ENCODE data around the gene SNX33.
"Not testable (repeated sequence)": the region's sequence is repeated elsewhere in the genome, so short reads cannot be mapped to it uniquely, and the experiment has no call there.

SNX33 gene

DNA sequence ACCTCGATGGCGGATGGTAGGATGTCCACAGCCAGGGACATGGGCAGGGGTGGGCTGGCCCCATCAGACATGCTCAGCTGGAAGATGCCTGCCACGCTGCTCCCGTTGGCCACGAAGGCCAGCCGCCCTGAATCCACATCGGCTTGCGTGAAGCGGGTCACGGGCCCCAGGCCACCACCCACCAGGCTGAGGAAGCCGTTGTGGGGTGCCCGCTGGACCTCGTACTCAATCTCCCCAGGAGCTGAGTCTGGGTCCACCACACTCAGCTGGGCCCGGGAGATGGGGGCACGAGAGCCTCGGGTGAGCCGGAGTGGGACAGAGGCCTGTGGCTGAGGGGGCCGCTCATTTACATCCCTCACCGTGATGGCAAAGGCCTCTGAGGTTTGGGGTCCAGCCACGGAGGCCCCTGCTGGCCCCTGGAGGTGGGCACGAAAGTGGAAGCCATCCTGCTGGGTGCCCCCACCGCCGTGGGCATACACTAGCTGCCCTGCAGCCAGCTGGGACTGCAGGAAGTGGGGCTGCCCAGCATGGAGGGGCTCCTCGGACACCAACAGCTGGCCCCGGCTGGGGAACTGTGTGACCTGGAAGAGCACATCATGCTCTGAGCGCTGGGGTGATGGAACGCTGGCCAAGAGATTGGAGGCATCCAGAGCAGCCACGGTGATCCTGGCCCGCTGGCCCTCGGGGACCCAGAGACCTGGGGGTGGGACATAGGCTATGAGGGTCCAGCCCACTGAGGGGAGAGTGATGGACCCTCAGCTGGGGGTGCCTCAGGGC, 29.2 kb downstream of the SNX33 start:
- TF ChIP-seq, protein P1, sequence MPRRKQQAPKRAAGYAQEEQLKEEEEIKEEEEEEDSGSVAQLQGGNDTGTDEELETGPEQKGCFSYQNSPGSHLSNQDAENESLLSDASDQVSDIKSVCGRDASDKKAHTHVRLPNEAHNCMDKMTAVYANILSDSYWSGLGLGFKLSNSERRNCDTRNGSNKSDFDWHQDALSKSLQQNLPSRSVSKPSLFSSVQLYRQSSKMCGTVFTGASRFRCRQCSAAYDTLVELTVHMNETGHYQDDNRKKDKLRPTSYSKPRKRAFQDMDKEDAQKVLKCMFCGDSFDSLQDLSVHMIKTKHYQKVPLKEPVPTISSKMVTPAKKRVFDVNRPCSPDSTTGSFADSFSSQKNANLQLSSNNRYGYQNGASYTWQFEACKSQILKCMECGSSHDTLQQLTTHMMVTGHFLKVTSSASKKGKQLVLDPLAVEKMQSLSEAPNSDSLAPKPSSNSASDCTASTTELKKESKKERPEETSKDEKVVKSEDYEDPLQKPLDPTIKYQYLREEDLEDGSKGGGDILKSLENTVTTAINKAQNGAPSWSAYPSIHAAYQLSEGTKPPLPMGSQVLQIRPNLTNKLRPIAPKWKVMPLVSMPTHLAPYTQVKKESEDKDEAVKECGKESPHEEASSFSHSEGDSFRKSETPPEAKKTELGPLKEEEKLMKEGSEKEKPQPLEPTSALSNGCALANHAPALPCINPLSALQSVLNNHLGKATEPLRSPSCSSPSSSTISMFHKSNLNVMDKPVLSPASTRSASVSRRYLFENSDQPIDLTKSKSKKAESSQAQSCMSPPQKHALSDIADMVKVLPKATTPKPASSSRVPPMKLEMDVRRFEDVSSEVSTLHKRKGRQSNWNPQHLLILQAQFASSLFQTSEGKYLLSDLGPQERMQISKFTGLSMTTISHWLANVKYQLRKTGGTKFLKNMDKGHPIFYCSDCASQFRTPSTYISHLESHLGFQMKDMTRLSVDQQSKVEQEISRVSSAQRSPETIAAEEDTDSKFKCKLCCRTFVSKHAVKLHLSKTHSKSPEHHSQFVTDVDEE (CRISPR knock-in tag; IDR thresholded peaks at IDR 0.05): no peak
- TF ChIP-seq ESRRG (CRISPR knock-in tag; IDR thresholded peaks at IDR 0.05) (no peak), ZC3H10 (CRISPR knock-in tag; IDR thresholded peaks at IDR 0.05) (no peak), GLIS3 (CRISPR knock-in tag; IDR thresholded peaks at IDR 0.05) (no peak), ZNF565 (CRISPR knock-in tag; conservative IDR thresholded peaks at IDR 0.05; ENCODE audit: low read depth) (no peak), BACH2 (CRISPR knock-in tag; IDR thresholded peaks at IDR 0.05; ENCODE audit: borderline replicate concordance) (no peak)
- ATAC-seq: no peak

DNA sequence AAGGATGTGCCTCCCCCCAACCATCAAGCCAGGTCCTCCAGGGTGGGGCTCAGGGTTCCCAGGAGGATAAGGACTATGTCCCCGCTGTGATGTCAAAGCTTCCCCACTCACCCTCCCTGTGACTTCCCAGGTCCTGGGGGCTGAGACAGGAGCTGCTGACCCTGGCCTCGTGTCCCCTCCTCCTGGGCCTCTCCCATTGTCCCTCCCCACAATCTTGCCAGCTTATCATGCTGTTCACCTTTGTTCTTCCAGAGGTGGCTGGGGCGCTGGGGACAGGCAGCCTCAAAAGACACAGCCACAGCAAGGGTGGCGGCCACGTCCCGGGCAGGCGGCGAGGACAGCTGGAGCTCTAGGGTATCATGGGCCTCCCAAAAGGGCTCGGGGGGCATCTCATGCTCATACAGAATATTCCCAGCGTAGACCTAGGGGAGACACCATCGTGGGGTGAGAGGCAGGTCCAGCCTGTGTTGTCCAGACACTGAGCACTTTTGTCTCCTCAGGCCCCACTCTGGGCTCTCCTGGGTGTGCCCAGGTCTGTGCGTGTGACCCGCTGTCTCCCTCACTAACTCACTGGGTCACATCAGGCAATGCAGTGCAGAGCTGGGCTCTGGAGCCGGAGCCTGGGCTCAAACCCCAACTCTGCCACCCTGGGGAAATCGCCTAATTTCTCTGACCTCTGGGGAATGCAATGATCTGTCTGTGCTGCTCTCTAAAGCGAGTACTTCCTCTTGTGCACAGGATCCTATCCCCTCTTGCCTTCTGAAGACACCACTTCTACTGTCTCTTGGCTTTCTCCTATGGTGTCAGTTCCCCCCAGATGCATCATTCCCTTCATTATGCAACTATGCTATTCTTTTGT, 30.0 kb downstream of the SNX33 start:
- ATAC-seq: no peak
- TF ChIP-seq ZFP30 (CRISPR knock-in tag; IDR thresholded peaks at IDR 0.05) (no peak), ESRRG (CRISPR knock-in tag; IDR thresholded peaks at IDR 0.05) (no peak), ISL1 (CRISPR knock-in tag; IDR thresholded peaks at IDR 0.05) (no peak), ZFP3 (CRISPR knock-in tag; IDR thresholded peaks at IDR 0.05) (no peak), SNAI2 (CRISPR knock-in tag; IDR thresholded peaks at IDR 0.05) (no peak), ZNF8 (CRISPR knock-in tag; IDR thresholded peaks at IDR 0.05) (no peak)
- TF ChIP-seq, protein P2, sequence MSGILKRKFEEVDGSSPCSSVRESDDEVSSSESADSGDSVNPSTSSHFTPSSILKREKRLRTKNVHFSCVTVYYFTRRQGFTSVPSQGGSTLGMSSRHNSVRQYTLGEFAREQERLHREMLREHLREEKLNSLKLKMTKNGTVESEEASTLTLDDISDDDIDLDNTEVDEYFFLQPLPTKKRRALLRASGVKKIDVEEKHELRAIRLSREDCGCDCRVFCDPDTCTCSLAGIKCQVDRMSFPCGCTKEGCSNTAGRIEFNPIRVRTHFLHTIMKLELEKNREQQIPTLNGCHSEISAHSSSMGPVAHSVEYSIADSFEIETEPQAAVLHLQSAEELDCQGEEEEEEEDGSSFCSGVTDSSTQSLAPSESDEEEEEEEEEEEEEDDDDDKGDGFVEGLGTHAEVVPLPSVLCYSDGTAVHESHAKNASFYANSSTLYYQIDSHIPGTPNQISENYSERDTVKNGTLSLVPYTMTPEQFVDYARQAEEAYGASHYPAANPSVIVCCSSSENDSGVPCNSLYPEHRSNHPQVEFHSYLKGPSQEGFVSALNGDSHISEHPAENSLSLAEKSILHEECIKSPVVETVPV (CRISPR knock-in tag; IDR thresholded peaks at IDR 0.05): no peak

DNA sequence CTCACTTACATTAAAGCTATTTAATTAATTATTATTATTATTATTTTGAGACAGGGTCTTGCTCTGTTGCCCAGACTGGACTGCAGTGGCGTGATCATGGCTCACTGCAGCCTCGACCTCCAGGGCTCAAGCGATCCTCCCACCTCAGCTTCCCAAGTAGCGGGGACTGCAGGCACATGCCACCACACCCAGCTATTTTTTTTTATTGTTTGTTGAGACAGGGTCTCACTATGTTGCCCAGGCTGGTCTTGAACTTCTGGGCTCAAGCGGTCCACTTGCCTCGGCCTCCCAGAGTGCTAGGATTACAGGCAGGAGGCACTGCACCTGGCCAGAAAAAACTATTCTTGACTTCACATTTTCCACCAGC, 30.6 kb downstream of the SNX33 start:
- not testable (repeated sequence) for ATAC-seq

DNA sequence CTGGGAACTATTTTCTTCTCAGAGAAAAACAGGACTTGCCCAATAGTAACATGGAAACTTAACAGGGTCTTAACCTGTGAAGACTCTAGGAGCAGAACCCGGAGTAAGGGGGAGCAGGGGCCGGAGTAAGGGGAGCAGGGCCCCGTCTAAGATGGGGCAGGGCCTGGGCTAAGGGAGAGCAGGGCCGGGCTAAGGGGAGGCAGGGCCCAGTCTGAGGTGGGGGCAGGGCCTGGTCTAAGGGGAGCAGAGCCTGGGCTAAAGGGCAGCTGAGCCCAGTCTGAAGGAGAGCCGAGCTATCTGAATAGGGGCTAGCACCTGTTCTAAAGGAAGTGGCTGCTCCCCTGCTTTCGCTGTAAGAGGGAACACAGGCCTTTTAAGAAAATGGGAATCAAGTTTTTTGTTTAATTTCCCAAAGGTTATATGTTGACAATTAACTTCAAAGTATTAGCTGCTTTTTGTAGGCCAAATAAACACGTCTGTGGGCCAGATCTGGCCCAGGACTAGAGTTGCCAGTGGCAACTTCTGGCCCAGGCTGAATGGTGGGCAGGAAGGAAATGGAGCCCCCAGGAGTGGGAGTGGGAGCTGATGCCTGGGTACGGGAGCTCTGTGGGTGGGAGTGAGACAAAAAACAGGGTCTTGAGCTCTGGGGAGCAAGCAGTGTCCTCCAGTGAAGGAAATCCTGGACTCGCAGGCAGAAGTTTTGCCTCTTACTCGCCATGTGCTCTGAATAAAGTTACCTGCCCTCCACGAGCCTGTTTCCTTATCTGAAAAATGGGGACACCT, 32.5 kb downstream of the SNX33 start:
- no peak for TF ChIP-seq RARB (CRISPR knock-in tag; IDR thresholded peaks at IDR 0.05)
- TF ChIP-seq SNAI2 (CRISPR knock-in tag; IDR thresholded peaks at IDR 0.05): no peak
- TF ChIP-seq, protein P3, sequence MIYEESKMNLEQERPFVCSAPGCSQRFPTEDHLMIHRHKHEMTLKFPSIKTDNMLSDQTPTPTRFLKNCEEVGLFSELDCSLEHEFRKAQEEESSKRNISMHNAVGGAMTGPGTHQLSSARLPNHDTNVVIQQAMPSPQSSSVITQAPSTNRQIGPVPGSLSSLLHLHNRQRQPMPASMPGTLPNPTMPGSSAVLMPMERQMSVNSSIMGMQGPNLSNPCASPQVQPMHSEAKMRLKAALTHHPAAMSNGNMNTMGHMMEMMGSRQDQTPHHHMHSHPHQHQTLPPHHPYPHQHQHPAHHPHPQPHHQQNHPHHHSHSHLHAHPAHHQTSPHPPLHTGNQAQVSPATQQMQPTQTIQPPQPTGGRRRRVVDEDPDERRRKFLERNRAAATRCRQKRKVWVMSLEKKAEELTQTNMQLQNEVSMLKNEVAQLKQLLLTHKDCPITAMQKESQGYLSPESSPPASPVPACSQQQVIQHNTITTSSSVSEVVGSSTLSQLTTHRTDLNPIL (CRISPR knock-in tag; IDR thresholded peaks at IDR 0.05; ENCODE audit: low read depth): no peak
- TF ChIP-seq, protein P1 (CRISPR knock-in tag; IDR thresholded peaks at IDR 0.05): no peak
- TF ChIP-seq TCF4 (CRISPR knock-in tag; IDR thresholded peaks at IDR 0.05; ENCODE audit: borderline replicate concordance): no peak
- no peak for TF ChIP-seq ZFP30 (CRISPR knock-in tag; IDR thresholded peaks at IDR 0.05)
- TF ChIP-seq, protein P2 (CRISPR knock-in tag; IDR thresholded peaks at IDR 0.05): no peak
- ATAC-seq: no peak

Data from SK-N-SH treated with all-trans-retinoic acid at 6 μM for 48 hours (cell line).